Immature natural killer cell (primary cell): ENCODE measurements around the gene UBL3. TPM values are rescaled to one million over a fixed set of nuclear protein-coding genes. Genes with fewer than 3 reads are reported as not detected.

Experiments
- DNase-seq, 3 donors: peaks; one replicate each; pipeline ENCODE4 v3.0.0; 2022; ENCODE audit warnings: mixed read lengths in 1 of 3
- H3K27ac Mint-ChIP-seq, 6 donors: one replicate each; pipeline ENCODE4 v1.8.0; 2020; ENCODE audit warnings: mixed read lengths in 6 of 6, mild to moderate bottlenecking in 5 of 6, inconsistent platforms in 4 of 6, moderate library complexity in 3 of 6
- H3K27me3 Mint-ChIP-seq, 3 donors: one replicate each; pipeline ENCODE4 v1.8.0; 2020 to 2021; ENCODE audit warnings: low read depth in 3 of 3, mild to moderate bottlenecking in 3 of 3, mixed read lengths in 3 of 3, moderate library complexity in 3 of 3, inconsistent platforms in 1 of 3
- H3K36me3 Mint-ChIP-seq, 3 donors: one replicate each; pipeline ENCODE4 v1.8.0; 2020; ENCODE audit warnings: mixed read lengths in 3 of 3, inconsistent platforms in 2 of 3, mild to moderate bottlenecking in 2 of 3
- H3K4me1 Mint-ChIP-seq, 2 donors: one replicate each; pipeline ENCODE4 v1.8.0; 2020; ENCODE audit warnings: inconsistent platforms in 2 of 2, mild to moderate bottlenecking in 2 of 2, mixed read lengths in 2 of 2, moderate library complexity in 1 of 2
- H3K4me3 Mint-ChIP-seq, 5 donors: one replicate each; pipeline ENCODE4 v1.8.0; 2020; ENCODE audit warnings: mild to moderate bottlenecking in 5 of 5, mixed read lengths in 5 of 5, inconsistent platforms in 3 of 5, moderate library complexity in 3 of 5
- H3K9me3 Mint-ChIP-seq, 6 donors: one replicate each; pipeline ENCODE4 v1.8.0; 2020; ENCODE audit warnings: mild to moderate bottlenecking in 6 of 6, mixed read lengths in 6 of 6, inconsistent platforms in 4 of 6, moderate library complexity in 3 of 6
- polyA plus RNA-seq, 3 donors: library from polyadenylated mRNA; unstranded; fragments of 300-500 nt; fragmentation: Illumina TruSeq; gene quantifications; one replicate each; pipeline ENCODE4 v1.2.3, GENCODE V29; 2021

The UBL3 gene
- polyA plus RNA-seq, 3 donors from 2014 or later = 22.9 to 32.5 (median 27.6) TPM

DNA sequence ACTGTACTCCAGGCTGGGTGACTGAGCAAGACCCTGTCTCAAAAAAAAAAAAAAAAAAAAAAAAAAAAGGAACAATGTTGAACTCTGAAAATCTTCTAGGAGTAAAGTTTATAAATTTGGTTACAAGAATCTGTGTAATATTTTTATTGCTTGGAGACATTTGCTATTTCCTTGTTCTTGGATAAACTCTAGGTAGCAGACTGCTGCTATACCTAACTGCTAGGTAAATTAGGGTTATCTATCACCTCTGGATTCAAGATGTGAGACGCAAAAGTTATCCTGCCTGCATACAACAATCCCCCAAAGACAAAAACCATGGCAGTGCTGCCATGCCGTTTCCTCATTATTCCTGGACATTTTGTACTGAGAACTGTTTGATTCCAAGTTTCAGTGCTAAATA, 33.7 kb downstream of the UBL3 start:
- Mint-ChIP-seq H3K9me3 (no peaks in the 10 kb centered on the region), H3K4me3 (no peak overlapping the region), H3K36me3 (peaks cover 0 to 3% (median 0%) of the 10 kb centered on the region in 3 donors), H3K27ac (peak overlapping the region in 1 of 6 donors; percentile 10), H3K4me1 (peaks cover 33 to 70% of the 10 kb centered on the region in 2 donors), H3K27me3 (peaks cover 0 to 5% (median 0%) of the 10 kb centered on the region in 3 donors)
- DNase-seq = no peak

DNA sequence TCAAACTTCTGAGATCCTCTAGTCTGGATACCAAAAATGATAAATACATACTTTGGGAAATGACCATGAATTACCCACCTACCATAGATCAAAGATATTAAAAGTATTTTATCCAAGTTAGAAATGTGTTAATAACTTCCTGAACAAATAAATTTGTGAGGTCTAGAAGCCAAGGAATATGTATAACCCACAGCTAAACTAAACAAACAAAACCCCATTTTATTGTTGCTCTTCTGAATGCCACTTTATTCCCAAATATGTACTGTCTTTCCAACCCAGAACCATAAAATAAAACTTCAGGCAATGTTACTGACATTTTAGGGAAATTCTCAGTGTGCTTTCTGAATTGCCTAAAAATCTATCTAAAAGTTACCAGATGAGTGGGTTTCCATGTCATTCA, 35.1 kb downstream of the UBL3 start:
- no peak for DNase-seq
- peaks cover 33 to 73% of the 10 kb centered on the region in 2 donors for H3K4me1 Mint-ChIP-seq
- H3K36me3 Mint-ChIP-seq = peaks cover 0 to under 1% (median 0%) of the 10 kb centered on the region in 3 donors
- H3K9me3 Mint-ChIP-seq = no peaks in the 10 kb centered on the region
- H3K27ac Mint-ChIP-seq = no peak overlapping the region
- no peak overlapping the region for H3K4me3 Mint-ChIP-seq
- H3K27me3 Mint-ChIP-seq = peaks cover 0 to 3% (median 0%) of the 10 kb centered on the region in 3 donors

DNA sequence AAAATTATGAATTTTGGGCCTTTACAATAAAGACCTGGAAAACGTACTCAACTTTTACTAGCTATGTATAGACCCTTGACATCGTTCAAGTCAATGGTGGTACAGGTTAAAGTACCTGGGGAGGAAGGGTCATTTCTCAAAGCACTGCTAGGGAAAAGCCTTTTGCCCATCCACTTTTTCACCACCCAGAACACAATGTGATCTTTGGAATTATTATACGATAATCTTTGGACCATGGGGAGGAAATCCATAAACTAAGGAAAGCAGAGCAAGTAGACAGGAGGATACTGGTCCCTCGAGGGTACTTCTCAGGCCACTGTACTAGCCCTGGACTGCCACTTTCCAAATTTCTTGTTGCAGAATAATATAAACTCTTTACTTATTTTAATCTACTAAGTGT, 39.5 kb downstream of the UBL3 start:
- Mint-ChIP-seq H3K27ac (no peak overlapping the region), H3K9me3 (no peaks in the 10 kb centered on the region), H3K36me3 (no peaks in the 10 kb centered on the region), H3K27me3 (peaks cover 0 to 6% (median 0%) of the 10 kb centered on the region in 3 donors), H3K4me1 (peaks cover 23 to 74% of the 10 kb centered on the region in 2 donors), H3K4me3 (no peak overlapping the region)
- DNase-seq = no peak

DNA sequence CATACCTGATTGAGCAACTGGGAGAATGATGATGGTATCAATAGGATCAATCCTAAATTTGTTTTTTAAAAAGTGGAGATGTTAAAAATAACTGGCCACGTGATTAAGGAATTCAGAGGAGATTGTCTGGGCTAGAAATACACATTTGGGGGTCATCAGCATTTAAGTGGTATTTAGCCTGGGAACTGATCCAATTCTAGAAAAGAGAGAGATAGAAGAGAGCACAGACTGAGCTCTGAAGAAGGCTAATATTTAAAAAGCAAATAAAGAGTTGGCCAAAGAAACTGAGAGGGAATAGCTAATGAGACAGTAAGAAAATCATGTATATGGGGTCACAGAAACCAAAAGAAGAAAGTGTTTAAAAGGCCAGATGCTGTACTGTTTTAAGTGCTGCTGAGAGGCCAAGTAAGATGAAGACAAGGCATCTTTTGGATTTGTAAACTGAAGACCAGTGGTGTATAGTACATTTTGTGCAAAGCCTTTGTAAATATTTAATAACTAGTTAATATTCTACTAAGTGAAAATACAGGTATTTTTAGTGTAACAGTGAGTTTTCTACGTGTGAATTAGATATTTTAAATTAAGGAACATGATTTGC, 40.2 kb downstream of the UBL3 start:
- no peaks in the 10 kb centered on the region for H3K36me3 Mint-ChIP-seq
- peaks cover 0 to 6% (median 0%) of the 10 kb centered on the region in 3 donors for H3K27me3 Mint-ChIP-seq
- H3K4me3 Mint-ChIP-seq = no peak overlapping the region
- no peak for DNase-seq
- H3K9me3 Mint-ChIP-seq = no peaks in the 10 kb centered on the region
- H3K27ac Mint-ChIP-seq = no peak overlapping the region
- peaks cover 25 to 68% of the 10 kb centered on the region in 2 donors for H3K4me1 Mint-ChIP-seq

DNA sequence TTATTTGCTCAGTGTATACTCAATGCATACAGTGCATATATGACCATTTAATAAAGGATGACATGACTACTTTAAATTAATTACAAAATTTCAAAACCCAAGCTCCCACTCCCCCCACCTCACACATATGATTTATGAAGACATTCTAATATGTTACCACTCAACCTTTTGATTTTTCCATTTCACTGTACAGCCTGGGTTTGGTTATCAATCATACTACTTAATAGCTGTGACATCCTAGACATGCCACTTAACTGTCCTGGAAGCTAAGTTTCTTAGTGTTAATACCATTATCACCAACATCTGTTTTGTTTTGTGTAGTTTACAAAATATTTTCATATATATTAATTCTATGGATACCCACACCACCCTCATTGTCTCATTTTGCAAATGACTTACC, 42.2 kb downstream of the UBL3 start:
- H3K36me3 Mint-ChIP-seq = no peaks in the 10 kb centered on the region

DNA sequence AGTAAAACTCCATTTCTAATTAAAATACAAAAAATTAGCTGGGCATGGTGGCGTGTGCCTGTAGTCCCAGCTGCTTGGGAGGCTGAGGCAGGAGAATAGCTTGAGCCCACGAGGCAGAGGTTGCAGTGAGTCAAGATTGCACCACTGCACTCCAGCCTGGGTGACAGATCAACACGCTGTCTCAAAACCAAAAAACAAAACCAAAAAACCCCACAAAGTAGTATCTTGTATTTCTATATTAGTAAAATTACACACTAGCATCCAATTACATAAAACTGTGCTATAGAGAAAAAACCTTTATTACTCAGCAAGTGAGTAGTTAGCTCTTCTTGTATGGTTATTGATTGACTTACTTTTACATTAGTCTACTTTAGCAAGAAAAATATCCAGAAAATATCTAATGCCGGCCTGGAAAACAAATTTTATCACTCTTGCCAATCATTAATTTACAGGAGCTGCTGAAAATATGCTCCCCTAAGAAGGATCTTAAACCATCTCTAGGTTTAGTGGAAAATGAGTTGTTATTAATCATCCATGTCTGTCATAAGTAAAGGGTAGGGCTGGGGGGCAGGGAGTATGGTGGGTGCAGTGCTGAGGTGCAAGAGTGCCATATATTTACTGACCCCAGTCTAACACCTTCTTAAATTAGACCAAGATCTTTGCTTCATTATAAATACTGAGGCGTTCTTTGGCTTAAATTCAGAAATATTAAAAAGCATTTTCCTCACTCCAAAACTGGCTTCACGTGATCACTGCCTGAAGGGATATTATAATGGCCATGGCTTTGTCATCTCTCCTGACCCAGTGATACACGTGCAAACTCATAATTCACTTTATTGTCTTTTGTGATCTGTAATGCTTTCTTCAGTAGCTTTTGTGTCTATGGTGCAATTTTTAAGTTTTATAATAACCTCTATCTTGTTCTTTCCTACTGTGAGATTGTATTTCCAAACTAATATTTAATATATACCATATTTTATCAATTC, 44.1 kb downstream of the UBL3 start:
- Mint-ChIP-seq H3K27ac (no peak overlapping the region), H3K36me3 (no peaks in the 10 kb centered on the region), H3K4me3 (peak overlapping the region in 1 of 5 donors; percentile 9), H3K4me1 (peaks cover 25 to 49% of the 10 kb centered on the region in 2 donors), H3K27me3 (peaks cover 0 to 3% (median 0%) of the 10 kb centered on the region in 3 donors), H3K9me3 (no peaks in the 10 kb centered on the region)
- DNase-seq = no peak

More for the DNA sequence above, 42.2 kb downstream of the UBL3 start:
- Mint-ChIP-seq H3K27me3 (peaks cover 0 to 6% (median 0%) of the 10 kb centered on the region in 3 donors), H3K4me1 (peaks cover 25 to 59% of the 10 kb centered on the region in 2 donors), H3K4me3 (no peak overlapping the region), H3K9me3 (no peaks in the 10 kb centered on the region), H3K27ac (no peak overlapping the region)
- no peak for DNase-seq

DNA sequence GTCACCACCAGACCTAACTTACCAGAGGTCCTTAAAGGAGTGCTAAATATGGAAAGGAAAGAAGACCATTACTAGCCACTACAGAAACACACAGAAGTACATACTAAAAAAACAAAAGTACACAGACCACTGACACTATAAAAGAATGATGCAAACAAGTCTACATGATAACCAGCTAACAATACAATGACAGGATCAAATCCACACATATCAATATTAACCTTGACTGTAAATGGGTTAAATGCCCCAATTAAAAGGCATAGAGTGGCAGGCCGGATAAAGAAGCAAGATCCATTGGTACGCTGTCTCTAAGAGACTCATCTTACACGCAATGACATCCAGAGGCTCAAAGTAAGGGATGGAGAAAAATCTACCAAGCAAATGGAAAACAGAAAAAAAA, 47.2 kb downstream of the UBL3 start:
- no peaks in the 10 kb centered on the region for H3K9me3 Mint-ChIP-seq
- H3K4me1 Mint-ChIP-seq = peaks cover 26 to 31% of the 10 kb centered on the region in 2 donors
- H3K36me3 Mint-ChIP-seq = no peaks in the 10 kb centered on the region
- H3K27me3 Mint-ChIP-seq = peaks cover 0 to 1% (median 0%) of the 10 kb centered on the region in 3 donors
- DNase-seq = no peak
- H3K27ac Mint-ChIP-seq = no peak overlapping the region
- H3K4me3 Mint-ChIP-seq = no peak overlapping the region

DNA sequence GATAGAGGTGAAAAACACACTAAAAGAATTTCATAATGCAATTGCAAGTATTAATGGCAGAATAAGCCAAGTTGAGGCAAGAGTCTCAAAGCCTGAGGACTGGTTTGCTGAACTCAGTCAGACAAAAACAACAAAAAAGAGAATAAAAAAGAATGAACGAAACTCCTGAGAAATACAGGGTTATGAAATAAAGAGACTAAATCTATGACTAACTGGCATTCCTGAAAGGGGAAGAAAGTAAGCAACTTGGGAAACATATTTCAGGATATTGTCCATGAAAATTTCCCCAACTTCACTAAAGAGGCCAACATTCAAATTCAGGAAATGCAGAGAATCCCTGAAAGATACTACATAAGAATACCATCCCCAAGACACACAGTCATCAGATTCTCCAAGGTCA, 47.8 kb downstream of the UBL3 start:
- Mint-ChIP-seq H3K36me3 (no peaks in the 10 kb centered on the region), H3K4me3 (no peak overlapping the region), H3K9me3 (no peaks in the 10 kb centered on the region), H3K27me3 (peaks cover 0 to 3% (median 0%) of the 10 kb centered on the region in 3 donors), H3K4me1 (peaks cover 28 to 31% of the 10 kb centered on the region in 2 donors), H3K27ac (no peak overlapping the region)
- DNase-seq = no peak

DNA sequence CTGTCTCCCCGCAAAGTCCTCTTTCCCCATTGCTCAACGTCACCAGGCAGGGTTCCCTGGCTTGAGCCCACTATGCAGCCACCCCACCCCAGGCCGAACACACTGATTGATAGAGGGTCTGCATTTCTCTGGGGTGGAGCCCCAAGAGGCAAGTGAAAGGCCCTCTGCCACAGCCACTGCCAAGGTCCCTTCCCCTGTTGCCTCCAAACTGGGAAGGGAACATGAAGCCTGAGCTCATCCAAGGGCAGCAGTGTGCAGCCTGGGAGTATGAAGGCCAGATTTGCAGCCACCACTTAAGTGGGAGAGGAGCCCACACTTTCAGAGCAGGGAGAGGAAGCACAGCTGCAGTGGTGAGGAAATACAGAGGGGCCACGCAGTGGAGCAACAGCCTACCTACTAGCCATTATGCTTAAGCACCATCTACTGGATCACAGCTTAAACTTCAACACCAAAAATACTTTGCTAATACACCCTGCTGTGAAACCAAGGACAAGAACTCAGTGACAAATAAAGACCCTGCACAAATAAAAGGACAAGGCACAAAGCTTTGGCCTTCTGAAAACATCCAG, 48.6 kb downstream of the UBL3 start:
- no peaks in the 10 kb centered on the region for H3K9me3 Mint-ChIP-seq

DNA sequence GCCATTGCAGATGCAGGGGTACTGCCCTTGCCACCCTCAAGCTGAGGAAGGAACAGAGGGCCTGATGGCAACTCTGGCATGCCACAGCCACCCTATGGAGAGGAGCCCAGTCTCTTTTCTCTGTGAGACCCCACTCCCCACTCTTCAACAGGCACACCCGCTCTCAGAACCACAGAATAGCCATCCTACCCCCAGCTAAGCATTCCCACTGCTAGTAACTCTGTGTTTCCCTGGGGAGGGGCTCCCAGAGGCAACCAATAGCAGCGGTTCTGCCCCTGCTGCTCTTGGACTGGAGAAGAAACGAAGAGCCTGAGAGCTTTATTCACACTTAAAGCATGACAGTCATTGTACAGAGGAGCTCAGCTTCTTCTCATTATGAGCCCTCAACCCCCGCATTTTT, 49.3 kb downstream of the UBL3 start:
- Mint-ChIP-seq H3K4me3 (no peak overlapping the region), H3K27ac (no peak overlapping the region)

More for the DNA sequence above, 48.6 kb downstream of the UBL3 start:
- Mint-ChIP-seq H3K4me1 (peaks cover 28 to 34% of the 10 kb centered on the region in 2 donors), H3K36me3 (no peaks in the 10 kb centered on the region), H3K27ac (no peak overlapping the region), H3K27me3 (peaks cover 0 to 3% (median 0%) of the 10 kb centered on the region in 3 donors), H3K4me3 (no peak overlapping the region)
- DNase-seq = no peak

DNA sequence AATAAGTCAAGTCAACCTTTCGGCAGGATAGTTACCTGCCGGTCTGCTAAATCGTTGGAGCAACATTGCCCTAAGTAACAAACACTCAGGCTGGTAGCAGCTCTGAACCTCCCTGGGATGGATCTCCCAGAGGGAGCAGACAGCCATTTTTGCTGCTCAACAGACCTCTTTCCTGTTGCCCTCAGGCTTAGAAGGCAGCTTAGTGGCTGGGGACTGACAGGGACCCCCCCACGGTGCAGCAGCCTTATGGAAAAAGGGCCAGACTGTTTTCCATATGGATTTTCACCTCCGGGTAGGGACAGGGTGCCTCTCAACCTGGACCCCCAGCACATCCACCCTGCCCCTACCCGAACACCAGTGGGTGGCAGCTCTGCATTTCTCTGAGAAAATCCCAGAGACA, 49.7 kb downstream of the UBL3 start:
- Mint-ChIP-seq H3K36me3 (no peaks in the 10 kb centered on the region), H3K4me1 (peaks cover 24 to 29% of the 10 kb centered on the region in 2 donors)

More for the DNA sequence above, 49.3 kb downstream of the UBL3 start:
- peaks cover 24 to 32% of the 10 kb centered on the region in 2 donors for H3K4me1 Mint-ChIP-seq
- H3K36me3 Mint-ChIP-seq = no peaks in the 10 kb centered on the region
- H3K9me3 Mint-ChIP-seq = no peaks in the 10 kb centered on the region
- H3K27me3 Mint-ChIP-seq = peaks cover 0 to 3% (median 0%) of the 10 kb centered on the region in 3 donors
- DNase-seq = no peak

DNA sequence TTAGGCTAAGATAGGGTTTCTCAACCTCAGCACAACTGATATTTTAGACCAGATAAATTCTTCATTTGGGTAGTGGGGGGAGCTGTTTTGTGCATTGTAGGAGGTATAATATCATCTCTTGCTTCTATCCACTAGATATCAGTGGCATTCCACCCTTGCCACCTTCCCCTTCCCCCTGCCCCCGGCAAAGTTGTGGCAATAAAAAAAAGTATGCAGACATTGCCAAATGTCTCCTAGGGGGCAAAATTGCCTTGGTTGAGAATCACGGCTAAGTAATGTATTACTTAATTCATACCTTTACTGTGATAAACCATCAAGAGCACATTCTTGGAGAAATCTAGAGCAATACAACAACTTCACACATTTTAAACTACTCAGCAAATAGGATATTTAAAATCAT, 51.4 kb downstream of the UBL3 start:
- no peak overlapping the region for H3K4me3 Mint-ChIP-seq
- DNase-seq = no peak
- H3K36me3 Mint-ChIP-seq = no peaks in the 10 kb centered on the region
- peaks cover 0 to 3% (median 0%) of the 10 kb centered on the region in 3 donors for H3K27me3 Mint-ChIP-seq
- H3K4me1 Mint-ChIP-seq = peaks cover 23 to 36% of the 10 kb centered on the region in 2 donors
- peak overlapping the region in 1 of 6 donors; percentile 8 for H3K27ac Mint-ChIP-seq
- H3K9me3 Mint-ChIP-seq = no peaks in the 10 kb centered on the region

More for the DNA sequence above, 49.7 kb downstream of the UBL3 start:
- Mint-ChIP-seq H3K27me3 (peaks cover 0 to 3% (median 0%) of the 10 kb centered on the region in 3 donors), H3K27ac (no peak overlapping the region), H3K4me3 (no peak overlapping the region), H3K9me3 (no peaks in the 10 kb centered on the region)
- DNase-seq = no peak

DNA sequence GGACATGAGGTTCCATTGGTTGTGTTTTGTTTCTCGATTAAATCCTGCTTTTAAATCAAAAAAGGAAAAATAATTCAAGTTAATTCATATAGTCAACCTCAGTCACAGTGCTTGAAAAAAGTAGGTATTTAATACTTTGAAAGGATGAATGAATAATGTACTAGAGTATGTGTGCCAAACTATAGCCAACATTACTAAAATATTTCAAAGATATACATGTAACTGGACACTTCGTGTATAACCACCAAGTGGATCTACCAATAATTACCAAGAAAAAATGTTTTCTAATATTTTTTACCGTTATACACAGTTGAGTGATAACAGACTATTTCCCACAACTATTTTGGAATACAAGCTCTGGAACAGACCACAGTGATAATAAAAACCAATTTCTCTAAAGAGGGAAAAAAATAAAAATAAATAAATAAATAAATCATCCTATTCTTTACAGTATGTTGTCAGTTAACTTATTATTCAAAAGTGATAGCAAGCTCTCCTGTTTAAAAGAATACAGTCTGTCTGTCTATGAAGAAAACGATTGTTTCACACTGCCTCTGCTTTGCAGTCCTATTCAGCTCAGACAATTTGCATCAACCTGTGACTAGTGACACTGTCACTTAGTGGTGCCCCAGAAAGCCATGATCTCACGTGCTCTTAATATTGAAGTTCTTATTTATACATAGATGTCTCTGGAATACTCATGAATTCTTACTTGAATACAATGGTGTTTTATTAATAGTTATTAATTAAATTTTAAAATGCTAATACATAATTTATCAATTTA, 58.2 kb downstream of the UBL3 start:
- Mint-ChIP-seq H3K36me3 (no peaks in the 10 kb centered on the region), H3K27me3 (peaks cover 0 to 5% (median 0%) of the 10 kb centered on the region in 3 donors), H3K4me3 (no peak overlapping the region), H3K27ac (no peak overlapping the region), H3K4me1 (peaks cover 27 to 44% of the 10 kb centered on the region in 2 donors), H3K9me3 (no peaks in the 10 kb centered on the region)
- no peak for DNase-seq
